AG10803 (cell line): ENCODE results near the gene KRR1.

ENCODE experiments used
- DNase-seq: peaks from one replicate; pipeline ENCODE4 v3.0.0; 2010; ENCODE audit warnings: low read depth
- H3K4me3 ChIP-seq: 2 replicates; pipeline ENCODE4 v1.5.1; 2011; ENCODE audit warnings: mild to moderate bottlenecking, low read length, control low read depth
- CTCF ChIP-seq: conservative IDR thresholded peaks from 2 replicates; pipeline ENCODE4 v1.5.1; 2011; ENCODE audit warnings: mild to moderate bottlenecking, low read length, control low read depth, inconsistent platforms

KRR1 gene

GRCh38 chr12:75511116-75512048 is at the start of gene KRR1:
Gene KRR1 (minus strand): TSS chr12:75511609. CDS start chr12:75511597, 12 bp downstream.
- no peak for TF ChIP-seq CTCF
- H3K4me3 ChIP-seq = peak within 1 kb of the TSS; percentile 89
- DNase-seq = peak; percentile 99

- peak; percentile 61 for DNase-seq
Measured at GRCh38 chr12:75560167-75560566, 48.8 kb upstream of the KRR1 start.

GRCh38 chr12:75558287-75558686 is 46.9 kb upstream of the KRR1 start:
- no peak for DNase-seq
- H3K4me3 ChIP-seq = no peak overlapping the region
- no peak for TF ChIP-seq CTCF

More at GRCh38 chr12:75560167-75560566, 48.8 kb upstream of the KRR1 start:
- H3K4me3 ChIP-seq = no peak overlapping the region
- TF ChIP-seq CTCF = peak; percentile 65

GRCh38 chr12:75556311-75556899 is 45.0 kb upstream of the KRR1 start:
- no peak for DNase-seq
- TF ChIP-seq CTCF = no peak
- no peak overlapping the region for H3K4me3 ChIP-seq

- DNase-seq = peak; percentile 36
- no peak overlapping the region for H3K4me3 ChIP-seq
- TF ChIP-seq CTCF = no peak
Measured at GRCh38 chr12:75554556-75554880, 43.1 kb upstream of the KRR1 start.

GRCh38 chr12:75553836-75554555 is 42.6 kb upstream of the KRR1 start:
- TF ChIP-seq CTCF = no peak
- DNase-seq = peak; percentile 74
- no peak overlapping the region for H3K4me3 ChIP-seq
